ENCODE results near the gene BCL2L15. TPM values are rescaled to one million over a fixed set of nuclear protein-coding genes. Genes with fewer than 3 reads are reported as not detected.

Gene BCL2L15
- under 1 TPM; 0.15 to 0.43 TPM for total RNA-seq

- CTCF ChIA-PET: interaction anchor here (1.2 kb wide), 1 partner anchor 12 kb away, joined by 5 read pairs; no protein-coding TSS in a partner anchor
Measured at GRCh38 chr1:113887402-113888175, at the start of gene BCL2L15. Gene BCL2L15 (minus strand): TSS chr1:113887581. CDS start chr1:113887375, 206 bp downstream.

GRCh38 chr1:113937146-113937545 lies 49.8 kb upstream of the BCL2L15 start:
- intact Hi-C loops (cut with micrococcal nuclease): loop anchor here (10.0 kb wide), 3 partner anchors 1158 to 1312 kb away; partner anchors contain the start of gene RHOC
- peak overlapping the region; percentile 22 for H3K27ac Mint-ChIP-seq
- H3K4me1 Mint-ChIP-seq (ENCODE audit: low read depth): peaks cover 80% of the 10 kb centered on the region
- H3K9me3 Mint-ChIP-seq: no peaks in the 10 kb centered on the region
- H3K36me3 Mint-ChIP-seq (ENCODE audit: low read depth): peaks cover 28% of the 10 kb centered on the region
- CTCF ChIA-PET: interaction anchor here (0.7 kb wide), 1 partner anchor 37 kb away, joined by 8 read pairs; no protein-coding TSS in a partner anchor
- no peak overlapping the region for H3K4me3 Mint-ChIP-seq
- no peaks in the 10 kb centered on the region for H3K27me3 Mint-ChIP-seq (ENCODE audit: low read depth)
- no peak for DNase-seq

More at GRCh38 chr1:113887402-113888175, at the start of gene BCL2L15:
- no peak for DNase-seq
- Mint-ChIP-seq H3K27me3 (ENCODE audit: low read depth) (no peaks in the 10 kb centered on the region), H3K4me1 (ENCODE audit: low read depth) (peaks cover 23% of the 10 kb centered on the region), H3K9me3 (no peaks in the 10 kb centered on the region), H3K36me3 (ENCODE audit: low read depth) (no peaks in the 10 kb centered on the region), H3K27ac (no peak within 1 kb of the TSS), H3K4me3 (no peak within 1 kb of the TSS)
- intact Hi-C loops (cut with micrococcal nuclease): no loop called here

GRCh38 chr1:113935970-113936369 lies 48.6 kb upstream of the BCL2L15 start:
- CTCF ChIA-PET: interaction anchor here (0.9 to 1.1 kb wide), 2 partner anchors 11 to 23 kb away, joined by 3 to 5 read pairs; no protein-coding TSS in a partner anchor
- H3K27ac Mint-ChIP-seq: no peak overlapping the region
- peaks cover 23% of the 10 kb centered on the region for H3K36me3 Mint-ChIP-seq (ENCODE audit: low read depth)
- no peaks in the 10 kb centered on the region for H3K9me3 Mint-ChIP-seq
- intact Hi-C loops (cut with micrococcal nuclease): loop anchor here (10.0 kb wide), 3 partner anchors 1159 to 1311 kb away; partner anchors contain the start of gene RHOC
- DNase-seq: no peak
- no peak overlapping the region for H3K4me3 Mint-ChIP-seq
- H3K4me1 Mint-ChIP-seq (ENCODE audit: low read depth): peaks cover 84% of the 10 kb centered on the region
- no peaks in the 10 kb centered on the region for H3K27me3 Mint-ChIP-seq (ENCODE audit: low read depth)

- intact Hi-C loops (cut with micrococcal nuclease): loop anchor here (10.0 kb wide), 3 partner anchors 1160 to 1310 kb away; partner anchors contain the start of gene RHOC
- H3K9me3 Mint-ChIP-seq: no peaks in the 10 kb centered on the region
- no peak overlapping the region for H3K4me3 Mint-ChIP-seq
Measured at GRCh38 chr1:113935176-113935575, 47.8 kb upstream of the BCL2L15 start.

GRCh38 chr1:113934511-113935055 lies 47.2 kb upstream of the BCL2L15 start:
- no peak for DNase-seq
- peaks cover 73% of the 10 kb centered on the region for H3K4me1 Mint-ChIP-seq (ENCODE audit: low read depth)
- H3K4me3 Mint-ChIP-seq: no peak overlapping the region
- peaks cover 13% of the 10 kb centered on the region for H3K36me3 Mint-ChIP-seq (ENCODE audit: low read depth)
- CTCF ChIA-PET: interaction anchor here (0.6 to 0.7 kb wide), 2 partner anchors 83 to 1269 kb away, joined by 3 to 4 read pairs; no protein-coding TSS in a partner anchor
- no peaks in the 10 kb centered on the region for H3K27me3 Mint-ChIP-seq (ENCODE audit: low read depth)
- H3K9me3 Mint-ChIP-seq: no peaks in the 10 kb centered on the region
- intact Hi-C loops (cut with micrococcal nuclease): loop anchor here (5.0 to 10.0 kb wide), 5 partner anchors 578 to 1310 kb away; partner anchors contain the start of genes RHOC and TRIM33
- H3K27ac Mint-ChIP-seq: peak overlapping the region; percentile 98

More at GRCh38 chr1:113935176-113935575, 47.8 kb upstream of the BCL2L15 start:
- DNase-seq: no peak
- peaks cover 79% of the 10 kb centered on the region for H3K4me1 Mint-ChIP-seq (ENCODE audit: low read depth)
- H3K27ac Mint-ChIP-seq: no peak overlapping the region
- peaks cover 15% of the 10 kb centered on the region for H3K36me3 Mint-ChIP-seq (ENCODE audit: low read depth)
- H3K27me3 Mint-ChIP-seq (ENCODE audit: low read depth): no peaks in the 10 kb centered on the region
- CTCF ChIA-PET: interaction anchor here (0.6 to 0.9 kb wide), 3 partner anchors 23 to 1269 kb away, joined by 3 to 4 read pairs (median 3); no protein-coding TSS in a partner anchor

GRCh38 chr1:113934006-113934405 lies 46.6 kb upstream of the BCL2L15 start:
- DNase-seq: no peak
- H3K4me1 Mint-ChIP-seq (ENCODE audit: low read depth): peaks cover 67% of the 10 kb centered on the region
- no peaks in the 10 kb centered on the region for H3K27me3 Mint-ChIP-seq (ENCODE audit: low read depth)
- H3K27ac Mint-ChIP-seq: peak overlapping the region; percentile 98
- H3K9me3 Mint-ChIP-seq: no peaks in the 10 kb centered on the region
- CTCF ChIA-PET: interaction anchor here (1.1 to 1.3 kb wide), 3 partner anchors 15 to 98 kb away, joined by 3 to 5 read pairs (median 4); no protein-coding TSS in a partner anchor
- intact Hi-C loops (cut with micrococcal nuclease): loop anchor here (5.0 to 10.0 kb wide), 5 partner anchors 578 to 1309 kb away; partner anchors contain the start of genes RHOC and TRIM33
- peaks cover 13% of the 10 kb centered on the region for H3K36me3 Mint-ChIP-seq (ENCODE audit: low read depth)
- H3K4me3 Mint-ChIP-seq: peak overlapping the region; percentile 65

GRCh38 chr1:113931451-113931851 lies 44.1 kb upstream of the BCL2L15 start:
- DNase-seq: no peak
- Mint-ChIP-seq H3K4me3 (peak overlapping the region; percentile 89), H3K27me3 (ENCODE audit: low read depth) (no peaks in the 10 kb centered on the region), H3K4me1 (ENCODE audit: low read depth) (peaks cover 57% of the 10 kb centered on the region), H3K27ac (peak overlapping the region; percentile 98), H3K9me3 (no peaks in the 10 kb centered on the region), H3K36me3 (ENCODE audit: low read depth) (peaks cover 10% of the 10 kb centered on the region)
- intact Hi-C loops (cut with micrococcal nuclease): loop anchor here (2.0 to 10.0 kb wide), 7 partner anchors 581 to 1307 kb away; partner anchors contain the start of genes LRIG2, RHOC, SLC16A1 and TRIM33
- CTCF ChIA-PET: interaction anchor here (0.8 to 5.5 kb wide), 11 partner anchors 9 to 96 kb away, joined by 3 to 53 read pairs (median 5); partner anchors contain the start of genes AP4B1, DCLRE1B and OLFML3

- CTCF ChIA-PET: interaction anchor here (0.8 to 5.5 kb wide), 13 partner anchors 10 to 815 kb away, joined by 3 to 53 read pairs (median 4); partner anchors contain the start of genes AP4B1, DCLRE1B and OLFML3
- Mint-ChIP-seq H3K9me3 (no peaks in the 10 kb centered on the region), H3K27me3 (ENCODE audit: low read depth) (no peaks in the 10 kb centered on the region), H3K27ac (peak overlapping the region; percentile 98), H3K4me3 (peak overlapping the region; percentile 89), H3K36me3 (ENCODE audit: low read depth) (peaks cover 10% of the 10 kb centered on the region), H3K4me1 (ENCODE audit: low read depth) (peaks cover 51% of the 10 kb centered on the region)
- intact Hi-C loops (cut with micrococcal nuclease): loop anchor here (1.0 to 10.0 kb wide), 15 partner anchors 10 to 1306 kb away; partner anchors contain the start of genes CSDE1, LRIG2, MAGI3 and PHTF1
- DNase-seq: peak; percentile 89
Measured at GRCh38 chr1:113930499-113931161, 43.2 kb upstream of the BCL2L15 start.

- H3K27me3 Mint-ChIP-seq (ENCODE audit: low read depth): no peaks in the 10 kb centered on the region
- intact Hi-C loops (cut with micrococcal nuclease): loop anchor here (1.0 to 10.0 kb wide), 17 partner anchors 10 to 1305 kb away; partner anchors contain the start of genes CSDE1, DCLRE1B, LRIG2 and MAGI3
- peaks cover 5% of the 10 kb centered on the region for H3K36me3 Mint-ChIP-seq (ENCODE audit: low read depth)
- peak overlapping the region; percentile 89 for H3K4me3 Mint-ChIP-seq
- peak overlapping the region; percentile 98 for H3K27ac Mint-ChIP-seq
- H3K4me1 Mint-ChIP-seq (ENCODE audit: low read depth): peaks cover 44% of the 10 kb centered on the region
- DNase-seq: peak; percentile 85
- no peaks in the 10 kb centered on the region for H3K9me3 Mint-ChIP-seq
- CTCF ChIA-PET: interaction anchor here (0.9 to 5.5 kb wide), 18 partner anchors 10 to 814 kb away, joined by 3 to 53 read pairs (median 5); partner anchors contain the start of genes AP4B1, DCLRE1B and OLFML3
Measured at GRCh38 chr1:113929750-113930498, 42.5 kb upstream of the BCL2L15 start.

GRCh38 chr1:113928941-113929749 lies 41.8 kb upstream of the BCL2L15 start, which contains the start of gene HIPK1:
Gene HIPK1 (plus strand): TSS chr1:113929324.
- intact Hi-C loops (cut with micrococcal nuclease): loop anchor here (1.0 kb wide), 2 partner anchors 24 to 94 kb away; partner anchors contain the start of gene DCLRE1B
- H3K4me3 Mint-ChIP-seq: peak within 1 kb of the TSS; percentile 96
- peak; percentile 94 for DNase-seq
- H3K36me3 Mint-ChIP-seq (ENCODE audit: low read depth): peaks cover 5% of the 10 kb centered on the region
- H3K4me1 Mint-ChIP-seq (ENCODE audit: low read depth): peaks cover 40% of the 10 kb centered on the region
- peak within 1 kb of the TSS; percentile 99 for H3K27ac Mint-ChIP-seq
- no peaks in the 10 kb centered on the region for H3K27me3 Mint-ChIP-seq (ENCODE audit: low read depth)
- CTCF ChIA-PET: interaction anchor here (0.9 to 5.5 kb wide), 13 partner anchors 13 to 813 kb away, joined by 3 to 53 read pairs (median 5); partner anchors contain the start of genes AP4B1 and DCLRE1B
- no peaks in the 10 kb centered on the region for H3K9me3 Mint-ChIP-seq
